IPS-18c (cell line): ENCODE measurements around the gene CXorf65.

Source experiments
- H3K4me3 ChIP-seq: 2 replicates; pipeline ENCODE4 v1.7.0; 2013; ENCODE audit warnings: low read depth, mild to moderate bottlenecking, low read length, moderate library complexity; ENCODE audit not compliant: insufficient read depth
- H3K9me3 ChIP-seq: one replicate; pipeline ENCODE4 v1.6.1; 2013; ENCODE audit warnings: mild to moderate bottlenecking, low read length, moderate library complexity; ENCODE audit not compliant: control insufficient read depth, insufficient read depth

CXorf65 gene

GRCh38 chrX:71111141-71111843, 4.8 kb upstream of the CXorf65 start, which contains the start of gene IL2RG:
TSS of gene IL2RG (minus strand) at chrX:71111577. CDS start at chrX:71111539, 38 bp downstream.
- H3K4me3 ChIP-seq = no peak within 1 kb of the TSS
- H3K9me3 ChIP-seq = peaks cover 2% of the 10 kb centered on the region

- no peak overlapping the region for H3K4me3 ChIP-seq
- H3K9me3 ChIP-seq = peaks cover 5% of the 10 kb centered on the region
Measured at GRCh38 chrX:71109051-71109450, 2.5 kb upstream of the CXorf65 start.

DNA sequence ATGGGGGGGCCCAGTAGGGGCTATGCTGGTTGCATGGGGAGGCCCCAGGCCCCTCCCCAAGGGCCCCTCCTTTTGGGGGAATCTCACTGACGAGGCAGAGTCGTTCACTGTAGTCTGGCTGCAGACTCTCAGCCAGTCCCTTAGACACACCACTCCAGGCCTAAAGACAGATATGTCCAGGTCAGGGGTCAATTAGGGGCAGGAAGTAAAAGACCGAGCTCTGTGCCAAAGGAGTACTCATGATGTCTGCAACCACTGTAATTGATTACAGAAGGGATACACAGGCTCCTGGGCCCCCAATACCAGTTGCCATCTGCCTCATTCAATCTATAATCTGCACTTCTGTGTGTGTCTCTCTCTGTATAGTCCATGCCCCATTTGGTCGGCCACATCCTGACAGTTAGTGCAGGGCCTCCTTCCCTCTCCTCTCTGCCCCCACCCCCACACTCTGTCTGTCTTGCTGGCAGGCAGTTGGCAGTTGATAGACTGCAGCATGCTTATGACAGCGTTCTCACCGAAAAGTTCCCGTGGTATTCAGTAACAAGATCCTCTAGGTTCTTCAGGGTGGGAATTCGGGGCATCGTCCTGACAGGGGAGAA, 1.3 kb upstream of the CXorf65 start:
- Histone ChIP-seq H3K4me3 (no peak overlapping the region), H3K9me3 (peaks cover 2% of the 10 kb centered on the region)

DNA sequence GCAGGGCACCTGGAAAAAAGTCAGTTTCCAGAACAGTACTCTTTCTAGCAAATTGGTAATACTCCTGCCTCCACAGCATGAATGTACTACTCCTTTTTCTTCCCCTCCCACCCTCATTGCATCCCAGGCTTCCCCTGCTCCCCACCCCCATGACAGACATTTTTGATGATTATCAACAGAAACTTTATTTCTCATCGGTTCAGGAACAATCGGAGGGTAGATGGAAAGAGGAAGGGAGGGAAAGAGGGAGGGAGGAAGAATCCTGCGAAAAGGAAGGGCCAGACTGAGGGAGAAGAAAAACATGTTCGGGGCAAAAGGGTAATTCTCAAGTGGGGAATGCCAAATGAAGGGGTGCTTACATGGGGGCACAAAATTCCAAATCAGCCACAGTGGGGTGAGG, 705 bp upstream of the CXorf65 start:
- no peak overlapping the region for H3K4me3 ChIP-seq
- H3K9me3 ChIP-seq = peaks cover 2% of the 10 kb centered on the region

DNA sequence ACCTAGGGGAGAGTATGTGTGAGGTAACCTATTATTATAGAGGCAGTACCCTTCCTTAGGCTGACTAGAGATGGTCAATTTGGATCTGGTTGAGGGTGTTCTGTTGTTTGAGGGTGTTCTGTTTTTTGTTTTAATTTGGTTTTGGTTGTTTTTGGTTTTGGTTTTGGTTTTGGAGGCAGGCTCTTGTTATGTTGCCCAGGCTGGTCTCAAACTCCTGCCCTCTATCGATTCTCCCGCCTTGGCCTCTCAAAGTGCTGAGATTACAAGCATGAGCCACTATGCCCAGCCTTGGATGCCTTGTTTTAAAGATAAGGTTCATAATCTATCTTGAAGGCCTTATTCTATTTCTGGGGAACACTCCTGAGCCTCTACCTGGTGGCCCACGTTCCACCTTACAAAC, 912 bp downstream of the CXorf65 start:
- H3K4me3 ChIP-seq = no peak overlapping the region
- H3K9me3 ChIP-seq = peaks cover 7% of the 10 kb centered on the region

DNA sequence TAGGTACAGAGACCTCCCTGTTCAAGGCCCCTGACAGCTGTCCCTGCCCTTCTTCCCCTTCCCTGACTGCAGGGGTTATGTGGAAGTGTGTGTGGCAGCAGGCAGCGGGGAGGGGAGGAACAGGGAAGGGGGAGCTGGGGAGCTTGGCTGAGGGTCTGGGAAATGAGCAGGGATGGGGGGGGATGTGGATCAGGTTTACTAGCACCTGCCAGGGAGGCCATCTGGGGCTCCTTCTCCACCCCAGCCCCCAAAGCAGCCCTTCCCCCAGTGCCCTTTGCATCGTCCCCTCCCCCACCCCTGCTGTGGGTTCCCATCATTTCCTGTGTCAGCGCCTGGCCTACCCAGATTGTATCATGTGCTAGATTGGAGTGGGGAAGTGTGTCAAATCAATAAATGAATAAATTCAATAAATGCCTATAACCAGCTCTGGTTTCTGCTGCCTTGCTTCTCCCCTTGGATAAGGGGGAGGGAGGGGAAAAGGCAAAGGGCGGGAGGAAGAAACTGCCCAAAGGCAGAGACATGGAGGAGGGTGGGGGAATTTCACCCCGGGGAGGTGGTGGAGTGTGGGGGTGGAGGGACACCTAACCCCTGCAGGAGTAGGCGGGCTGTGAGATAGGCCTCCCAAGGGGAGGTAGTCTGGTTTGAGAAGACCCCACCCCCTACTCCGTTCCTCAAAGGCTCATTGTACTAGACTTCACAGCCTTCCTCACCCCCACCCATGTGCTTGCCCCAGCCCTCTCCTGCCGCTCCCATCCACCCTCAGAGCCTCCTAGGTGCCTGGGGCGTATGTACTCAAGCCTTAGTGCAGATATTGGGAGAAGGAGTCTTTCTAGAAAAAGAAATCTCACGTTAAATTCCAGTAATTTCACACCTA, 3.2 kb downstream of the CXorf65 start:
- peaks cover 7% of the 10 kb centered on the region for H3K9me3 ChIP-seq

DNA sequence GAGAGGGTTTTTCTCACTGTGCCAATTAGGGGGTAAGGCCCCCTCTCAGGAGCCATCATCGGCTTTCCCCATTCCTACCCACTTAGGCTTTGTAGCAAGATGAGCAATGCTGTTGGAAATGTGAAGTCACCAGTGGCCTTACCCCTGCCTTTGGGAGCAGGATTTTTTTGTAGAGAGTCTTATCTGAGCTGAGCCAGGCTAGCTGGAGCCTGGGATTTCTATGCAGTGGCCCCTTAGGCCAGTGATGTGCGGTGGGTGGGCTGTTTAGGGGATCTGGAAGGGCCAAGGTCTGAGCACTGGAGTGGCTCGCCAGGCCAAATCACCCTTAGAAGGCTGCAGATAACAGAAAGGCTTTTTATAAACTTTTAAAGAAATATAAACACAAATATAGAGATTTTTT, 4.2 kb downstream of the CXorf65 start:
- Histone ChIP-seq H3K4me3 (no peak overlapping the region; the same call in 1 of the 2 replicates), H3K9me3 (peaks cover 7% of the 10 kb centered on the region)

More for the DNA sequence above, 3.2 kb downstream of the CXorf65 start:
- no peak overlapping the region; the same call in 1 of the 2 replicates for H3K4me3 ChIP-seq

DNA sequence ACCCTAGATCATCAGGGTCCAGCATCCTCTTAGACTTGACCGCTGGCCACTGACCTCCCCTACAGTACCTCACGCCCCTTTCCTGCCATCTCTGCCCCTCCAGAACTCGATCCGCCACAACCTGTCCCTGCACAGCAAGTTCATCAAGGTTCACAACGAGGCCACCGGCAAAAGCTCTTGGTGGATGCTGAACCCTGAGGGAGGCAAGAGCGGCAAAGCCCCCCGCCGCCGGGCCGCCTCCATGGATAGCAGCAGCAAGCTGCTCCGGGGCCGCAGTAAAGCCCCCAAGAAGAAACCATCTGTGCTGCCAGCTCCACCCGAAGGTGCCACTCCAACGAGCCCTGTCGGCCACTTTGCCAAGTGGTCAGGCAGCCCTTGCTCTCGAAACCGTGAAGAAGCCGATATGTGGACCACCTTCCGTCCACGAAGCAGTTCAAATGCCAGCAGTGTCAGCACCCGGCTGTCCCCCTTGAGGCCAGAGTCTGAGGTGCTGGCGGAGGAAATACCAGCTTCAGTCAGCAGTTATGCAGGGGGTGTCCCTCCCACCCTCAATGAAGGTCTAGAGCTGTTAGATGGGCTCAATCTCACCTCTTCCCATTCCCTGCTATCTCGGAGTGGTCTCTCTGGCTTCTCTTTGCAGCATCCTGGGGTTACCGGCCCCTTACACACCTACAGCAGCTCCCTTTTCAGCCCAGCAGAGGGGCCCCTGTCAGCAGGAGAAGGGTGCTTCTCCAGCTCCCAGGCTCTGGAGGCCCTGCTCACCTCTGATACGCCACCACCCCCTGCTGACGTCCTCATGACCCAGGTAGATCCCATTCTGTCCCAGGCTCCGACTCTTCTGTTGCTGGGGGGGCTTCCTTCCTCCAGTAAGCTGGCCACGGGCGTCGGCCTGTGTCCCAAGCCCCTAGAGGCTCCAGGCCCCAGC, 5.7 kb downstream of the CXorf65 start:
- peaks cover 7% of the 10 kb centered on the region for H3K9me3 ChIP-seq
- no peak overlapping the region for H3K4me3 ChIP-seq

- peaks cover 5% of the 10 kb centered on the region for H3K9me3 ChIP-seq
- no peak overlapping the region for H3K4me3 ChIP-seq
Measured at GRCh38 chrX:71099736-71100135, 6.8 kb downstream of the CXorf65 start.

GRCh38 chrX:71098951-71099506, 7.5 kb downstream of the CXorf65 start:
- Histone ChIP-seq H3K9me3 (peaks cover 5% of the 10 kb centered on the region), H3K4me3 (no peak overlapping the region)

- H3K4me3 ChIP-seq = no peak overlapping the region
- peaks cover 5% of the 10 kb centered on the region for H3K9me3 ChIP-seq
Measured at GRCh38 chrX:71098302-71098701, 8.2 kb downstream of the CXorf65 start.

DNA sequence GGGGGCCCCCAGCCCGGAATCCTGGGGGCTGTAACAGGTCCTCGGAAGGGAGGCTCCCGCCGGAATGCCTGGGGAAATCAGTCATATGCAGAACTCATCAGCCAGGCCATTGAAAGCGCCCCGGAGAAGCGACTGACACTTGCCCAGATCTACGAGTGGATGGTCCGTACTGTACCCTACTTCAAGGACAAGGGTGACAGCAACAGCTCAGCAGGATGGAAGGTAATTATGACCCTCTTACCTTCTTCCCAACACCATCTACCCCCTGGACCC, 9.8 kb downstream of the CXorf65 start:
- H3K9me3 ChIP-seq = peaks cover 4% of the 10 kb centered on the region
- peak overlapping the region; percentile 45 for H3K4me3 ChIP-seq

DNA sequence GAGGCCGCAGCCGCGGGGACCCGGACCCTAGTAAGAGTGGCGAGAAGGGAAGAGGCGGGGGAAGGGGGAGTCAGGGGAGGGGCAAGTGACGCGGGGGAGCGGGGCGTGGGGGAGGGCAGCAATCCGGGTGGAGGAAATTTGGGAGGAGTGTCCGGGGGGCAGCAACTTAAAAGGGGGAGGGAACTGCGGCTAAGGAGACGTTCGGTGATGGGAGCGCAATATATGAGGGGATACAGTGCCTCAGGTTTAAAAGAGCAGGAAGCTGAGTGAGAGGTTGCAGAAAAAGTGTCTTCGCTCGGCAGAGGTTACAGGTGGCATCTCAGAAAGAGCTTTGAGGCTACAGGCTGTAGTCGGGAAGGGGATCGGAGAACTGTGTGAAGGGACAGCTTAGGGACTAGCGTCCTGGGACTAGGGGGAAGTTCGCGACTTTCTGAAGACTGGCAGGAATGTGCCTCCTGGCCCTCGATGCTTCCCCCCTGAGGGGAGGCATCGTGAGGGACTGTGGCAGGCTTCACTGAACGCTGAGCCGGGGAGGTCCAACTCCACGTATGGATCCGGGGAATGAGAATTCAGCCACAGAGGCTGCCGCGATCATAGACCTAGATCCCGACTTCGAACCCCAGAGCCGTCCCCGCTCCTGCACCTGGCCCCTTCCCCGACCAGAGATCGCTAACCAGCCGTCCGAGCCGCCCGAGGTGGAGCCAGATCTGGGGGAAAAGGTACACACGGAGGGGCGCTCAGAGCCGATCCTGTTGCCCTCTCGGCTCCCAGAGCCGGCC, 10.4 kb downstream of the CXorf65 start:
- Histone ChIP-seq H3K9me3 (no peaks in the 10 kb centered on the region), H3K4me3 (peak overlapping the region; percentile 45)

- Histone ChIP-seq H3K4me3 (peak within 1 kb of the TSS; percentile 50), H3K9me3 (no peaks in the 10 kb centered on the region)
Measured at GRCh38 chrX:71095555-71095980, 11.0 kb downstream of the CXorf65 start, which contains the start of gene FOXO4. TSS of gene FOXO4 (plus strand) at chrX:71095851. CDS start at chrX:71096529, 678 bp downstream.

GRCh38 chrX:71095033-71095432, 11.5 kb downstream of the CXorf65 start:
- no peaks in the 10 kb centered on the region for H3K9me3 ChIP-seq
- peak overlapping the region; percentile 50 for H3K4me3 ChIP-seq

GRCh38 chrX:71091263-71091662, 15.3 kb downstream of the CXorf65 start:
- Histone ChIP-seq H3K4me3 (no peak overlapping the region), H3K9me3 (no peaks in the 10 kb centered on the region)
